Mucosa of descending colon (tissue), 3 donors: Measurements from ENCODE around the gene SFMBT1. TPM values are rescaled to one million over a fixed set of nuclear protein-coding genes. Genes with fewer than 3 reads are reported as not detected.

Source experiments
- ATAC-seq: fragments of 200-7000 bp; cut with Tn5 transposase; one replicate; pipeline ENCODE4 v1.9.1; 2020; ENCODE audit warnings: mild to moderate bottlenecking, moderate library complexity
- DNase-seq, 3 donors: peaks; one replicate each; pipeline ENCODE4 v3.0.0-alpha.2; 2020
- H3K36me3 ChIP-seq: fragments of 200-600 bp; one replicate; pipeline ENCODE4 v1.8.0; 2021; ENCODE audit warnings: low read depth, mild to moderate bottlenecking
- H3K4me1 ChIP-seq: fragments of 200-600 bp; one replicate; pipeline ENCODE4 v1.8.0; 2021; ENCODE audit warnings: low read depth, mild to moderate bottlenecking
- H3K4me3 ChIP-seq: fragments of 200-600 bp; one replicate; pipeline ENCODE4 v1.8.0; 2021; ENCODE audit warnings: mild to moderate bottlenecking
- H3K9me3 ChIP-seq: fragments of 200-600 bp; one replicate; pipeline ENCODE4 v1.8.0; 2021; ENCODE audit warnings: mild to moderate bottlenecking
- CTCF ChIP-seq: fragments of 200-600 bp; IDR thresholded peaks from one replicate; pipeline ENCODE4 v1.8.0; 2022; ENCODE audit warnings: antibody characterized with exemption, mild to moderate bottlenecking
- intact Hi-C, 2 donors: fragments of 100-400 bp; cut with DNase I in 1 of 2; cut with micrococcal nuclease in 1 of 2; formaldehyde crosslinking; loops; one replicate each; pipeline versions ENCODE4 v1.11.0 to v1.11.1; 2022; cut with DNase I, micrococcal nuclease
- long read RNA-seq, 2 donors: library from polyadenylated mRNA; unstranded; transcript quantifications; one replicate each; pipeline ENCODE4 v2.0.0, GENCODE V29; 2019 to 2021
- total RNA-seq, 3 donors: library from RNA; stranded (reverse); fragmentation: NEBNext Ultra II Directional in 2 of 3; extraction: Animal tissue kit (Norgen Biotek cat#: 25700) in 2 of 3; gene quantifications; one replicate each; pipeline versions ENCODE4 v1.2.1 to v1.2.4, GENCODE V29; 2021 to 2023
- donor health status: DM: no; HTN: no; CAD: no; lungs with moderate emphysema.
- donor health status: DM: no; HTN: no; CAD: no.
- donor health status: DM: no; HTN: yes; CAD: no.

Gene SFMBT1
- total RNA-seq, result 10 to 100 TPM; 19.7 to 22.8 (median 19.8) TPM
- long read RNA-seq, donor 1, full-length matches to known transcripts, result 6 of 19 reads
- long read RNA-seq, donor 1, partial matches to known transcripts, result 5 of 19 reads
- long read RNA-seq, donor 1, other reads (novel, unspliced or antisense), result 8 of 19 reads
- long read RNA-seq, donor 2, partial matches to known transcripts, result 3 of 7 reads
- long read RNA-seq, donor 2, other reads (novel, unspliced or antisense), result 4 of 7 reads

GRCh38 chr3:53045518-53046170 lies at the start of gene SFMBT1:
TSS of gene SFMBT1 (minus strand) at chr3:53046073. CDS start at chr3:52969128, 76,945 bp downstream.
- intact Hi-C loops, result no loop called here
- peak within 1 kb of the TSS; percentile 88 for H3K4me3 ChIP-seq
- DNase-seq, result peak; percentile 75 to 83 (median 83)
- peaks cover 4% of the 10 kb centered on the region for H3K4me1 ChIP-seq
- no peak for TF ChIP-seq CTCF
- peak; percentile 77 for ATAC-seq
- H3K9me3 ChIP-seq, result no peaks in the 10 kb centered on the region
- H3K36me3 ChIP-seq, result no peaks in the 10 kb centered on the region

- intact Hi-C loops, result no loop called here
- H3K36me3 ChIP-seq, result no peaks in the 10 kb centered on the region
- H3K4me3 ChIP-seq, result no peak overlapping the region
- no peak for TF ChIP-seq CTCF
- no peak for DNase-seq
- ATAC-seq, result peak; percentile 30
- H3K9me3 ChIP-seq, result no peaks in the 10 kb centered on the region
- H3K4me1 ChIP-seq, result no peaks in the 10 kb centered on the region
Observed at GRCh38 chr3:53092942-53093341, 47.1 kb upstream of the SFMBT1 start.

- H3K9me3 ChIP-seq, result no peaks in the 10 kb centered on the region
- intact Hi-C loops, result no loop called here
- no peak for TF ChIP-seq CTCF
- H3K4me1 ChIP-seq, result no peaks in the 10 kb centered on the region
- no peak for ATAC-seq
- H3K36me3 ChIP-seq, result no peaks in the 10 kb centered on the region
- DNase-seq, result no peak
- H3K4me3 ChIP-seq, result no peak overlapping the region
Observed at GRCh38 chr3:53092216-53092615, 46.3 kb upstream of the SFMBT1 start.

GRCh38 chr3:53091011-53091410 lies 45.1 kb upstream of the SFMBT1 start:
- Histone ChIP-seq H3K9me3 (no peaks in the 10 kb centered on the region), H3K36me3 (no peaks in the 10 kb centered on the region), H3K4me3 (no peak overlapping the region), H3K4me1 (no peaks in the 10 kb centered on the region)
- DNase-seq (no peak), ATAC-seq (no peak)
- intact Hi-C loops, result no loop called here
- no peak for TF ChIP-seq CTCF

GRCh38 chr3:53089511-53089910 lies 43.6 kb upstream of the SFMBT1 start:
- Histone ChIP-seq H3K4me3 (no peak overlapping the region), H3K4me1 (no peaks in the 10 kb centered on the region), H3K9me3 (no peaks in the 10 kb centered on the region), H3K36me3 (no peaks in the 10 kb centered on the region)
- ATAC-seq, result peak; percentile 10
- intact Hi-C loops, result no loop called here
- DNase-seq, result peak in 1 of 3 donors; percentile 14
- TF ChIP-seq CTCF, result no peak
